ENCODE data around the gene KRT37. TPM values are rescaled to one million over a fixed set of nuclear protein-coding genes. Genes with fewer than 3 reads are reported as not detected.

KRT37 gene
- total and polyA plus RNA-seq, 2 of the 13 experiments (the other 11 are each of a cell fraction or from before 2014, with no cell fraction given), result 0.69 TPM; not detected in 1

- peak; percentile 78 for TF ChIP-seq NCOR1 (IDR thresholded peaks at IDR 0.05; ENCODE audit: borderline replicate concordance, low read length)
- TF ChIP-seq RXRA (CRISPR knock-in tag; IDR thresholded peaks at IDR 0.05), result no peak
- no peak for TF ChIP-seq YY1 (IDR thresholded peaks at IDR 0.05; ENCODE audit: insufficient read depth, insufficient replicate concordance, low read depth, low read length)
- peak; percentile 28 for TF ChIP-seq TEAD3 (CRISPR knock-in tag; optimal IDR thresholded peaks at IDR 0.05; ENCODE audit: borderline replicate concordance)
- no peak for TF ChIP-seq ZBTB49 (CRISPR knock-in tag; IDR thresholded peaks at IDR 0.05; ENCODE audit: borderline replicate concordance)
- peak; percentile 52; the same call in 1 of the 2 replicates for TF ChIP-seq SOX5 (CRISPR knock-in tag; IDR thresholded peaks at IDR 0.05; ENCODE audit: borderline replicate concordance)
- TF ChIP-seq GATAD2A (CRISPR knock-in tag; IDR thresholded peaks at IDR 0.05), result peak; percentile 47; the same call in 1 of the 2 replicates
- no peak for TF ChIP-seq ZNF276 (CRISPR knock-in tag; IDR thresholded peaks at IDR 0.05; ENCODE audit: low read depth)
- TF ChIP-seq ZNF644 (CRISPR knock-in tag; IDR thresholded peaks at IDR 0.05; ENCODE audit: low read depth), result peak; percentile 75; the same call in 1 of the 2 replicates
- TF ChIP-seq KLF11 (CRISPR knock-in tag; IDR thresholded peaks at IDR 0.05), result no peak
- no peak for TF ChIP-seq ZNF883 (CRISPR knock-in tag; IDR thresholded peaks at IDR 0.05; ENCODE audit: not compliant biosample characterization)
- TF ChIP-seq ELF1 (CRISPR knock-in tag; IDR thresholded peaks at IDR 0.05), result no peak
- 0 out of 2 replicates have a peak, but pooled peaks have one; percentile 32 for TF ChIP-seq FOXA3 (CRISPR knock-in tag; IDR thresholded peaks at IDR 0.05)
- TF ChIP-seq ZNF207 (IDR thresholded peaks at IDR 0.05; ENCODE audit: borderline replicate concordance), result no peak
- 0 out of 2 replicates have a peak, but pooled peaks have one; percentile 42 for TF ChIP-seq ZNF614 (CRISPR knock-in tag; IDR thresholded peaks at IDR 0.05; ENCODE audit: borderline replicate concordance)
- TF ChIP-seq ARID3A (IDR thresholded peaks at IDR 0.05; ENCODE audit: low read depth, low read length), result 0 out of 2 replicates have a peak, but pooled peaks have one; percentile 15
- no peak for TF ChIP-seq HNRNPH1 (optimal IDR thresholded peaks at IDR 0.05; ENCODE audit: low read depth, low read length)
- no peak for TF ChIP-seq E2F2 (CRISPR knock-in tag; IDR thresholded peaks at IDR 0.05; ENCODE audit: borderline replicate concordance)
- TF ChIP-seq CEBPB (IDR thresholded peaks at IDR 0.05; ENCODE audit: borderline replicate concordance, low read depth, low read length), result peak; percentile 99
- 0 out of 2 replicates have a peak, but pooled peaks have one; percentile 43 for TF ChIP-seq HMG20A (CRISPR knock-in tag; IDR thresholded peaks at IDR 0.05; ENCODE audit: borderline replicate concordance)
- TF ChIP-seq KLF15 (CRISPR knock-in tag; IDR thresholded peaks at IDR 0.05; ENCODE audit: borderline replicate concordance), result no peak
- no peak for TF ChIP-seq SOX13 (IDR thresholded peaks at IDR 0.05)
- peak in 1 of 2 experiments; percentile 62; a peak in 2 of 4 replicates for TF ChIP-seq SOX13 (CRISPR knock-in tag; conservative IDR thresholded peaks at IDR 0.05 in 1 of 2, IDR thresholded peaks at IDR 0.05 in 1 of 2)
- TF ChIP-seq HNF4G (IDR thresholded peaks at IDR 0.05; ENCODE audit: borderline replicate concordance, low read depth, low read length), result 0 out of 2 replicates have a peak, but pooled peaks have one; percentile 8
- TF ChIP-seq HNF4G (CRISPR knock-in tag; IDR thresholded peaks at IDR 0.05; ENCODE audit: borderline replicate concordance, low read depth), result no peak
Observed at GRCh38 chr17:41439375-41439774, 15.0 kb upstream of the KRT37 start (continued).

All from HepG2 (cell line).